HG02973 (cell line): ENCODE measurements around the gene XPNPEP3.
A peak's percentile ranks its signal among the peaks of the same experiment; 100 is the strongest.
"Not testable (repeated sequence)": the region's sequence is repeated elsewhere in the genome, so short reads cannot be mapped to it uniquely, and the experiment has no call there.

Source experiments
- ATAC-seq: cut with Tn5 transposase; IDR thresholded peaks from one replicate; pipeline ENCODE4 v1.9.1; 2021; ENCODE audit warnings: moderate library complexity; ENCODE audit not compliant: unreplicated experiment

The XPNPEP3 gene

DNA sequence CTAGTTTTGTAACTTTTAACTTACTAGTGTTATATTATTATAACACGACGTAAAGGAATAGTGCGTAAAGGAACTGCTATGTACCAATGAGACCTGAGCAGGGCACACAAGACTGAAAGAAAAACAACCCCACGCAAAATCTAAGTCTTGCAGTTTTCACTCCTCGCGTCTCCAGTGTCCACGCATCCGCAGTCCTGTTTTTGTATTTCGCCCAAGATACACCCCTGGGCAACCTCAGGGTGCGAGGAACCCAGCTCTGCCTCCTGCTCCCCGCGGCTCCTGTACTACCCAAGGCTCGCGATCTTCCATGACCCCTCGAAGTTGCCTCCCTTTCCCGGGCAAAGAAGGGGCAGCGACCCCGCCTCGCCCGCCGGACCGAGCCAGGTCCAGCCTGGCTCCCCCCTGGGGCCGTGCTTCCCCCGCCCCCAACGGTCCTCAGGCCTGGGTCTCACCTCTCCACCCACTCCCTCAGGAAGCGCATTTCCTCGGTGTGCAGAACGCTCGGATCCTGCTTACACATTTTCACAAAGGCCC lies 902 bp upstream of the XPNPEP3 start:
- ATAC-seq: peak; percentile 20

DNA sequence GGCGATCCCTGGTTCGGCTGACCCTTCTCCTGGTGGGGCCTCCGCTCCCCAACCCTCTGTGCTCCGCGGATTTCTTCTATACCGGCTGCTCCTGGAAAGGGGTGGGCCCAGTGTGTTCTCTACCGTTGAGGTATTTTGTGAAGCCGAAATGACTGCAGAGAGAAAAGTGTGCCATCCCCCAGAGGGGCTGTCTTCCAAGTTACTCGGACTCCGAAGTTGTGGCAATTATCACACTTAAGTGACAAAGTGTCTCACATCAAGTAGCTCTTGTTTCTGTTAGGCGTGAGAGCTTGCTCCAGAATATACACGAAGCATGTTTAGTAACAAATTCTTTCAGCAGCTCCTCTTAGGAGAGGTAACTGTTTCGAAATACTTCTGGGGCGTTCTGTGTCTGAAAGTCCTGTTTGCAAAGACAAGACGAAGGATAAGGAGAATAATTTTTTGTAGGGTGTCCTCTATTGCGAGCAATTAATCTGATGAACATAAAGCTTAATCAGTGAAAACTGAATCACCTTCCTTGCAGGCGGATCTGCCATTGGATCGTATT lies 434 bp downstream of the XPNPEP3 start:
- ATAC-seq: no peak

DNA sequence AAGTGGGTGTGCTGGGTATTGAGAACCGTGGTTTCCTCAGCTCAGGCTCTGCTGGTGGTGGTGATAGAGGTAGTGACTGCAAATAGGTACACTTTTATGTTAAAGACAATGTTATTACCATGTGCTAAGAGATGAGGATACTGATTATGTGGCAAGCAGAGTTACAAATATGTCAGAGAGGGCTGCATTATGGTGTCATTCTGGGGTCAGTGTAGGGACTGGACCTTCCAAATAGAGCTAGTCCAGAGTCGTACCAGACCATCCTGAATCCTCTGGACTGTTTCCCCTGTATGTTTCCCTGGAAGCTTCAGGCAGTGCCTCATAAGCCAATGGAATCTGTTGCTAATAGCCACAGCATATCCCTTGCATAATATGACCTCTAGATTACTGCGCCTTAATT lies 5.1 kb downstream of the XPNPEP3 start, which contains the start of gene DNAJB7:
DNAJB7 (minus strand) TSS at position 101 of the 400 bp plus-strand sequence. CDS start 119 bp downstream, outside the sequence.
- ATAC-seq: no peak

GRCh38 chr22:40862537-40862936 lies 5.6 kb downstream of the XPNPEP3 start:
- ATAC-seq: no peak

- ATAC-seq: no peak
Measured at GRCh38 chr22:40867109-40867508, 10.2 kb downstream of the XPNPEP3 start.

- ATAC-seq: not testable (repeated sequence)
Measured at GRCh38 chr22:40868379-40868778, 11.4 kb downstream of the XPNPEP3 start.

GRCh38 chr22:40874016-40874415 lies 17.1 kb downstream of the XPNPEP3 start:
- no peak for ATAC-seq

DNA sequence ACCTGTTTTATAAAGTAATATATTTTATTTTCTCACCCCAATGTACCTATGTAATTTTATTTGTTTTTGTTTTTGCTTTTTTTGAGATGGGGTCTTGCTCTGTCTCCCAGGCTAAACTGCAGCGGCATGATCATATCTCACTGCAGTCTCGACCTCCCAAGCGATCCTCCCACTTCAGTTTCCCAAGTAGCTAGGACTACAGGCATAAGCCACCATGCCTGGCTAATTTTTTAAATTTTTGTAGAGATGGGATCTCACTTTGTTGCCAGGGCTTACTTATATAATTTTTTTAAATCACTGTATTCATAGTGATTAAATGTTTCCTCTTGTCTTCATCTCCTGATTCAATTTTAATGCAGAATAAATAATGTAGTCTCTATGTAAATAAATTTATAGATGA lies 18.2 kb downstream of the XPNPEP3 start:
- ATAC-seq: no peak

DNA sequence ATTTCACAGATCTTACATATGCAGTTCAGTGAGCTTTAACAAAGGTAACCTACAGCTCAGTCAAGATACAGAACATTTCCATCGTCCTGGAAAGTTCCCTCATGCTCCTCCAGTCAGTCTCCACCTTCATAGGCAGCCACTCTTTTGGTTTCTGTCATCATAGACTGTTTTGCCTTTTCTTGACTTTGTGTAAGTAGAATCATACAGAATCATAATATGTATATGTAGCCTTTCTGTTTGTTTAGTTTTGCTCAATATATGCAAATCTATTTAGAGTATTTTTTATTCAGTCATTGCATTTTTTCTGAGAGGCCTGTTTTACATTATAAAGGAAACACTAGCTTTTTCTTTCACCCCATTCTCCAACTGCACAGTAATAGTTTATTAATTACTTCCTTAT lies 20.0 kb downstream of the XPNPEP3 start:
- ATAC-seq: no peak

- no peak for ATAC-seq
Measured at GRCh38 chr22:40877488-40877887, 20.5 kb downstream of the XPNPEP3 start.

- no peak for ATAC-seq
Measured at GRCh38 chr22:40878922-40879321, 22.0 kb downstream of the XPNPEP3 start.

DNA sequence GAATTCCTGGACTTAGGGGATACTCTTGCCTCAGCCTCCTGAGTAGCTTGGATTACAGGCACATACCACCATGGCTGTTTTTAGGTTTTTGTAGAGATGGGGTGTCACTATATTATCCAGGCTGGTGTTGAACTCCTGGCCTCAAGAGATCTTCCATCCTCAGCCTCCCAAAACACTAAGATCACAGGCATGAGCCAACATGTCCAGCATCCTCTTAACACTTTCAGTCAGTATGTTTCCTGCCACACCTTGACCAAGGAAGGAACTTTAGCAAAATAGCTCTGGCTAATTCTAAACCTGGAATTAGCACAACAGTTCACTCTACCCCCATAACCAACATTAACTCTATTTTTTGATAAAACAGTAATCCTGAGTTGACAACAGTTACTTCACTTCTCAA lies 32.2 kb downstream of the XPNPEP3 start:
- no peak for ATAC-seq

- ATAC-seq: no peak
Measured at GRCh38 chr22:40890881-40891280, 33.9 kb downstream of the XPNPEP3 start.

- ATAC-seq: no peak
Measured at GRCh38 chr22:40894417-40894816, 37.5 kb downstream of the XPNPEP3 start.

GRCh38 chr22:40898850-40899357 lies 42.0 kb downstream of the XPNPEP3 start:
- ATAC-seq: no peak

DNA sequence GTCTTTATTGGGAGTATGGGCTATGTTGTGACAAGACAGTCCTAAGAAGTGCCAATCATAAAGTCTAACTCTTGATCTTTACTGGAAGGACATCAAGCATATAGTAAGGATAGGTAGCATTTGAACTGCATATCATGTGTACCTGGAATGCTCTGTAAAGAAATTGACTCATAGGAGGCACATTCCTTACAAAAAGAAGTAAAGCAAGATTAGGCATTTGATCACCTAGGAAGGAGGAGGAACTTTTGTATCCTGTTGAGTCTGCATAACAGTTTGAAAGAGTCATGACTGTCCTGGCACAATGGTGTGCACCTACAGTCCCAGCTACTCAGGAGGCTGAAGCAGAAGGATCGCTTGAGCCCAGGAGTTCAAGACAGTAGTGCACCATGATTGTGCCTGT lies 47.2 kb downstream of the XPNPEP3 start:
- no peak for ATAC-seq

DNA sequence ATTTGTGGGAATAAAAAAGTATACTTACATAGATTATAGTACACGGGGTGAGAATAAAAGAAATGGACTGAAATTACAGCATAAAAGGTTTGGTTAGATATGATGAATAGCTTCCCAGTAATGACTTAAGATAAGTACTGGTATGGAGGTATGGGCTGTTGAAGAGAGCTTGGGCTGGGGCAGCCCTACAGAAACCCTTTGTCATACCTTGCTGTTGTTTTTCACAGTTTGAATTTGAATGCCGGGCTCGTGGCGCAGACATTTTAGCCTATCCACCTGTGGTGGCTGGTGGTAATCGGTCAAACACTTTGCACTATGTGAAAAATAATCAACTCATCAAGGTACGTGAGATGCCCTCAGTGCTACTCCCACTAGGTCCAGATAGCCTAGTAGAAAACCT lies 51.9 kb downstream of the XPNPEP3 start:
- no peak for ATAC-seq

DNA sequence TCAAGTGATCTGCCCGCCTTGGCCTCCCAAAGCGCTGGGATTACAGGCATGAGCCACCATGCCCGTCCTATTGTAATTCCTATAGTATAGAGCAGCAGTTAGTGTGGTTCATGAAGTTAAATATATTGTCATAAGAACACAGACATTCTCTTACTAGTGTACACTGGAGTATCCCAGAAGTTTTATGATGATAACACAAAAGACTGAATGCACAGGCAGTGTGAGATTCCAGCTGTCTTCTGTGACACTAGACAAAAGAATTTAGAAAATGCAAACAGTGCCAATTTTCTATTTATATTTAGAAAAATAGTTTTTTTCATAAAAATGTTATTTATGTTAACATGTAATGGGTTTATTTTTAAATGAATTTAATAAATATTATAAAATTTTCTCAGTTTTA lies 54.8 kb downstream of the XPNPEP3 start:
- no peak for ATAC-seq

GRCh38 chr22:40912987-40913386 lies 56.0 kb downstream of the XPNPEP3 start:
- ATAC-seq: not testable (repeated sequence)

DNA sequence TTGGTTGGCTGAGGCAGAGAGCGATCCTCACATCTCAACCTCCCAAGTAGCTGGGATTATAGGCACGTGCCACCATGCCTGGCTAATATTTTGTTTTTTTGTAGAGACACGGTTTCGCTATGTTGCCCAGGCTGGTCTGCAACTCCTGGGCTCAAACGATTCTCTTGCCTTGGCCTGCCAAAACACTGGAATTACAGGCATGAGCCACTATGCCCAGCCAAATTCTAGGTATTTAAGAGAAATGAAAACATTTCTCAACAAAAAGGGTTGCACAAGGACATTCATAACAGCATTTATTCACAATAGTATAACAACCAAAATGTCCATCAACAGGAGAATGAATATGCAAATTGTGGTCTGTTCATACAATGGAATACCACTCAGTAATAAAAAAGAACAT lies 62.5 kb downstream of the XPNPEP3 start:
- ATAC-seq: no peak

GRCh38 chr22:40920526-40920925 lies 63.6 kb downstream of the XPNPEP3 start:
- ATAC-seq: no peak

DNA sequence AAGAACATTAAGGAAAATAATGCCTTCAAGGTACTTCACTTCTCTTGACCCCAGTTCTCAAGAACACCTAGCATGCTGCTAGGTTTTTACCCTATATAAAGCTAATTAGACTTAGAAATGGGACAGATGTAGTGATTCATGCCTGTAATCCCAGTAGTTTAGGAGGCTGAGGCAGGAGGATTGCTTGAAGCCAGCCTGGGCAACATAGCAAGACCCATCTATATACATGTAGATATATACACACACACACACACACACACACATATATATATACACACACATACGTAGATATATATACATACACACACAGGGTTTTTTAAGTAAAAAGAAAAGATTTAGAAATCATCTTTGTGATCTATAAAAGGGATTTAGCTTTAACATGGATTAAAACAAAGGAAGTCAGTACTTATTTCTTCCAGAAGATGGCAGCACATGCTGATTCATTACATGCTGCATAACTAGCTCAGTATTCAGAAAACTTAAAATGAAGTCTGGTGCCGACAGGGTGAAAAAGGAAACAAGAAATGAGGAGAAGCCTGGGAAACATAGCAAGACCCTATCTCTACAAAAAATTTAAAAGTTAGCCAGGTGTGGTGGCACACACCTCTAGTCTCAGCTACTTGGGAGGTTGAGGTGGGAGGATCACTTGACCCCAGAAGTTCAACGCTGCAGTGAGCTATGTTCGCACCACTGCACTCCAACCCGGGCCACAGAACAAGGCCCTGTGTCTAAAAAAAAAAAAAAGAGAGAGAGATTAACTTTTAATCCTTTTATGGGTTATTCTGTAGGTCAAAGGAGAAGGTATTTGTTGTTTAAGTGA lies 65.7 kb downstream of the XPNPEP3 start:
- ATAC-seq: no peak
